Kidney epithelial cell (primary cell): ENCODE measurements around the gene KSR2. TPM values are rescaled to one million over a fixed set of nuclear protein-coding genes. Genes with fewer than 3 reads are reported as not detected.

Source experiments
- DNase-seq: peaks from one replicate; pipeline ENCODE4 v3.0.0-alpha.2; 2010; ENCODE audit warnings: low read depth
- H3K27me3 ChIP-seq: 2 replicates; pipeline ENCODE4 v1.6.0; 2011; ENCODE audit warnings: low read length; ENCODE audit not compliant: control insufficient read depth, insufficient read depth
- H3K36me3 ChIP-seq: 2 replicates; pipeline ENCODE4 v1.5.1; 2011; ENCODE audit warnings: low read length; ENCODE audit not compliant: control insufficient read depth, insufficient read depth
- H3K4me3 ChIP-seq: 2 replicates; pipeline ENCODE4 v1.5.1; 2011; ENCODE audit warnings: low read depth, mild to moderate bottlenecking, control low read depth, low read length
- CTCF ChIP-seq: IDR thresholded peaks from 2 replicates; pipeline ENCODE4 v1.5.1; 2011; ENCODE audit warnings: mild to moderate bottlenecking, moderate library complexity, low read length, control low read depth, inconsistent platforms; ENCODE audit not compliant: insufficient read depth, poor library complexity, severe bottlenecking
- total RNA-seq: library from RNA; depleted of rRNA; stranded (reverse); fragments of >200 nt; gene quantifications from 2 replicates; pipeline ENCODE4 v1.2.3, GENCODE V29; 2015

KSR2 gene
- total RNA-seq, 1 donor from 2014 or later: 0.29 TPM

- Histone ChIP-seq H3K4me3 (no peak overlapping the region), H3K27me3 (no peaks in the 10 kb centered on the region), H3K36me3 (no peaks in the 10 kb centered on the region)
- DNase-seq: no peak
- no peak for TF ChIP-seq CTCF
These were observed 477.1 kb downstream of the KSR2 start for GRCh38 chr12:117491711-117492110.

- Histone ChIP-seq H3K27me3 (no peaks in the 10 kb centered on the region), H3K36me3 (no peaks in the 10 kb centered on the region), H3K4me3 (no peak overlapping the region)
- TF ChIP-seq CTCF: no peak
- no peak for DNase-seq
These were observed 478.7 kb downstream of the KSR2 start for GRCh38 chr12:117490130-117490529.

DNA sequence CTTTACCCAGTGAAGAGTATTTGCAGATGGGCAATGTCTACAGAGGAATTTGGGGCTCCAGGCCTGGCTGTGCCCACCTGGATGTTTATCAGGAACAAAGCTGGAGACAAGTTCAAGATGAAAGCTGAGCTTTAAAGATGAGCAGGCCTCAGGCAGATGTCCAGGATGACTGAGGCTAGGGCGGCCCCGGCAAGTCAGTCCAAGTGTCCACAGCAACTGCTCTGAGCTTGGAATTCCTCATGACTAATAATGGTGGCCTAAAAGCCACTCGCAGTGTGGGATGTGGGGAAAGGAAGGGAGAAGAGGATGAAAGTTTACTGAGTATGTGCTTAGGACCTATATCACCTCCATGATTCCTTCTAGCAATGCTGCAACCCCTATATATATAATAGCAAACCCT is 479.1 kb downstream of the KSR2 start:
- Histone ChIP-seq H3K4me3 (no peak overlapping the region), H3K27me3 (no peaks in the 10 kb centered on the region), H3K36me3 (no peaks in the 10 kb centered on the region)
- no peak for DNase-seq
- TF ChIP-seq CTCF: no peak

GRCh38 chr12:117486840-117487659 is 481.7 kb downstream of the KSR2 start:
- no peaks in the 10 kb centered on the region for H3K36me3 ChIP-seq
- peak; percentile 90 for DNase-seq

DNA sequence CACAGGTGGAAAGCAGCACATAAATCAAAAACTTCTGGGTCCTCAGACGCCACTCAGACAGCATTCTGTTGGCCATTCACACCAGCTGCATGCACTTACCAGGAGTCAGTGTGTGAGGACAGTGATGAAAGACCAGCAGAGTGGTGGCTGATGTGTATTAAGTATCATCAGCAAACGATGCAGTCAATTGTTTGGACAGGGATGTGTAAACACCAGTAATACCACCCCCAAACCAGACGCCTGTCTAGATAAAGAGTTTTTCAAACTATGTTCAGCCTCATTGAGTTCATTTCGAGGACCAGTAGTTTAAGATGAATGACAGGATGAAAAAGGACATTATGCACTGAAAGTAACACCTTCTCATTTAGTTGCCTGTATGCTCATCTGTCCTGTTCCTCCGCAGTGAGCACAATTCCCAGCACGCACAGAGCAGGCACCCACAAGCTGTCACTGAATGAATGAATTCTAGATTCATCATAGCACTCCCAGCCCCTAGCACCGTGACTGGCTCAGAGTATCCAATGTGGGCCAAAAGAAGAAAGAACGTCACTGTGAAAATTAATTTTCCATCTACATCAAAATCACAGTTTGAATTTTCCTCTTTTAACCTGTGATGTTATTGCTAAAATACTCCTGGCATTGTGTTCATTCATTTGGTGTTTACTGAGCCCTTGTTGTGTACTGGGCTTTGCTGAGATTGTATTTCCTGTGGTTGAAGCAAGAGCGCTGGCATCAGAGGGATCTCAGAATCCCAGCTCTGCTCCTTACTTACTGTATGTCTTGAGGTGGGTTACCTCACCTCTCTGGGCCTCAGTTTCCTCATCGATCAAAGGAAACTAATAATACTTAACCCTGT is 482.6 kb downstream of the KSR2 start:
- no peak overlapping the region for H3K4me3 ChIP-seq
- no peak for DNase-seq
- TF ChIP-seq CTCF: no peak
- no peaks in the 10 kb centered on the region for H3K36me3 ChIP-seq
- no peaks in the 10 kb centered on the region for H3K27me3 ChIP-seq

More at GRCh38 chr12:117486840-117487659, 481.7 kb downstream of the KSR2 start:
- Histone ChIP-seq H3K27me3 (no peaks in the 10 kb centered on the region), H3K4me3 (no peak overlapping the region)
- no peak for TF ChIP-seq CTCF
